CD4-positive, alpha-beta T cell treated with Interleukin-4 for 4 hours (primary cell): ENCODE measurements around the gene OR6K2.
"Not testable (repeated sequence)": the region's sequence is repeated elsewhere in the genome, so short reads cannot be mapped to it uniquely, and the experiment has no call there.

ENCODE experiments used
- DNase-seq: peaks from one replicate; pipeline ENCODE4 v3.0.0-alpha.2; 2020

Gene OR6K2

DNA sequence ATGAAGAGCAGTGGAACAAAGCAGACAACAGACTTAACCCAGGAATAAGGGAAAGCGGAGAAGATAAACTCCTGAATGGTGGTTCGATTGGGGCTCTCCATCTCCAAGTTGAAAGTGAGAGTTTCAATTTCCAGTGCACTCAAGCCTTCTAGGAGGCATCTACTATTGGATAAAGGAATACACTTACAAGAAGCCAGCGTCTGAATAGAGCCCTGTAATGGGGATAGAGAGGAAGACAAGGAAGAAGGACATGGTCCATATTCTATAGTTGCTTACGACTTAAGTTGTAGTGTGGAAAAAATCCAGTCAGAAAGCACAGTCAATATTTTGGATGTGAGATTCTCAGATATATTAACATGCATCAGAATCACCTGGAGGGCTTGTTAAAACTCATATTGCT, at the start of gene OR6K2:
Gene OR6K2, minus strand, starts transcription at position 101 of the 400 bp plus-strand sequence. Its CDS starts 0 bp downstream, at position 101.
- DNase-seq: no peak

DNA sequence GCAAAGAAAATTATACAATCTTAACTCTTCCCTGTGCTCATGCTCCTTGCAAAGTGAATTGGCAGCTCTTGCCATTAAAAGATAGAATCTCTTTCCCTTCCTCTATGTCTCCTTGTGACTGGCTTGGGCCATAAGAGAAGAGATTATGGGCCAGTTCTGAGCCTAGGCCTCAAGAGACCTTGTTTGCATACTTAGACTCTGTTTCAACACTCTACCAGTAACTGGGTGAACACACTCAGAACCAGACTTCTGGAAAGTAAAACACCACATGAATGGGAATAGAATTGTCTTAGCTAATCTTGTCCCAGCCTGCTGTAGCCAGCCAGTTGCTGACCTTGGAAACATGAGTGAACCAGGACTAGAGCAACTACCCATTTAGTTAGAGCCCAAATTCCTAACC, 35.4 kb upstream of the OR6K2 start:
- DNase-seq: no peak

GRCh38 chr1:158732524-158732923, 32.1 kb upstream of the OR6K2 start:
- no peak for DNase-seq

GRCh38 chr1:158731707-158732106, 31.3 kb upstream of the OR6K2 start:
- no peak for DNase-seq

DNA sequence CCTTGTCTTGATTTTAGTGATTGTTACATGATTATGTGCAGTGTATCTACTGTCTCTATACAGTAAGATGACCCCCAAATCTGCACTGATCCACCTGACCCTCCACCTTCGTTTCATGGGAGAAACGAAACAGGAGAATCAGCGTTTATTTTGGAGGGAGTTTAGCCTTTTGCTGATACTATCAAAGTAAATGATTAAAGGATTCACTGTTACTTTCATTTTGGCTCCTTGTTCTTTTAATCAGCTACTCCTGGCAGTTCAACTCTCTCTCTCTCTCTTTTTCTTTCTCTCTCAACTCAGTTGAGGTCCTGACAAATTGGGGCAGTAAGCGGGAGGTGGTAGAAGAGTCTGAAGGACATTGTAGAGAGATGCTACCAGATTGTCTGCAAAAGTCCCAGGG, 30.0 kb upstream of the OR6K2 start:
- no peak for DNase-seq

GRCh38 chr1:158728510-158729225, 28.2 kb upstream of the OR6K2 start:
- DNase-seq: no peak

GRCh38 chr1:158724442-158724841, 24.0 kb upstream of the OR6K2 start:
- no peak for DNase-seq

GRCh38 chr1:158720620-158721019, 20.2 kb upstream of the OR6K2 start, which contains the start of gene OR6K3:
Gene OR6K3, minus strand, starts transcription at chr1:158720720. Its CDS starts 2,605 bp downstream, at chr1:158718115.
- no peak for DNase-seq

- no peak for DNase-seq
These were observed 19.2 kb upstream of the OR6K2 start for GRCh38 chr1:158719664-158720063.

GRCh38 chr1:158717344-158717743, 16.9 kb upstream of the OR6K2 start:
- no peak for DNase-seq

DNA sequence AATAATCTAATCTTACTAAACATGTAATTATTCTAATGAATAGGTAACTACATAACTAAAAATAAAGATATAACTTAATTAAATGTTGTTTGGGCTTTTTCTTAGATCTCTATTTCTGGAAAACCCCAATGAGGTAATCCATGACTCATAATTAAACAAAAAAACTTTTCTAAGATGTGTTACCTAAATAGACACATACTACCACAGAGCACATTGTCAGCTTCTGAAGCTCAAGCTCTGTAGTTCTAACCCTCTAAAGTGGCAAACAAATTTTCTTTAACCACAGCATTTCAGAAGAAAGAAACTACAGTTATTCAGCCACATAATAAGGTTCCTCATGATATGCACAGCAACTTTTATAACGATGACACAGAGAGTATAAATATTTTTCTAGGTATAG, 15.9 kb upstream of the OR6K2 start:
- no peak for DNase-seq

GRCh38 chr1:158714754-158715153, 14.3 kb upstream of the OR6K2 start:
- DNase-seq: no peak

DNA sequence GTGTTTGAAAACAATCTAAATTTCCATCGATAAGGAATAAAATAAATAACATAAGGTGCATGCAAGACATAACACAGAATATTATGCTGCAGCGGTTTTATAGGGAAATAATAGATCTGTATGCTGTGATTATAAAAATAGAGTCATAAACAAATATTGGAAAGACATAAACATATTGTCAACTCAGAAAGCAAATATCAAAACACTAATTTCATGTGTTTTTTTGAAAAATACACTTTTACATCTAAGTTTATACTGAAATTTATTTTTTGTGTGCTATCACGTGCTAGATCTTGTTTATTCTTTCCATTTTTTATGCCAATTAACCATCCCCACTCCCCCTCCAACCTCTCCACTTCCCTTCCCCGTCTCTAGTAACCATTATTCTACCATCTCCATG, 10.6 kb upstream of the OR6K2 start:
- no peak for DNase-seq

DNA sequence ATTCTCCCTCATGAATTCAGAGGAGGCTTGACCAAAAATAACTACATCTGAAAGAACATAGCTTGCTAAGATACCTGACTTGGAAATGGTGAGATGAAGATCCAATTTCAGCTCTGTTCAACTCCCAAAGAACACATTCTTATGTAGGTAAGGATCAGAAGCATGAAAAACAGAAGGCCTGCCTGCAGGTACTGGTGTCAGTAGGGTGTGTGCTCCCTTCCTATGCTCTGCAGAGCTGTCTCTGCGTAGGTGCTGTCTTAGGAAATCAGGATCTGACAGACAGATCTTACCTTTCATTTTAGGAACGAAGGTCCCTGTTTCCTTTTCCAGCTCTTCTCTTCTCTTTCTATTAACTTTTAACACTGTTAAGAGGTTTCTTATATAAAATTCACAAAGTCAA, 5.6 kb upstream of the OR6K2 start:
- no peak for DNase-seq

DNA sequence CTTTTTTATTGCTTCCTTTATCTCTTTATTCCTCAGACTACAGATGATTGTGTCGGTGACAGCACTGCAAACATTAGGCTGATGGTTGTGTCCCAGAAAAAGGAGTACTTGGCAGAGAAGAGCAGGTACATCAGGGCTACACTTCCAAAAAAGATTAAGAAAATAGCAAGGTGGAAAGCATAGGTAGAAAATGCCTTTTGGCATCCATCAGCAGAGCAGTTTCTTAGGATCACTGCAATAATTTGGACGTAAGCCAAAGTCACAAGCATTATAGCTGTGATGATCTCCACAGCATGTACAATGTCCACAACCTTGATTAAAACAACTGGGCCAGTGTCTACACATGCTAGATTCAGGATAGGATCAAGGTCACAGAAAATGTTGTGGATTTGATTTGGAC, 5.9 kb downstream of the OR6K2 start:
- DNase-seq: no peak

- no peak for DNase-seq
These were observed 8.1 kb downstream of the OR6K2 start for GRCh38 chr1:158692356-158692755.

DNA sequence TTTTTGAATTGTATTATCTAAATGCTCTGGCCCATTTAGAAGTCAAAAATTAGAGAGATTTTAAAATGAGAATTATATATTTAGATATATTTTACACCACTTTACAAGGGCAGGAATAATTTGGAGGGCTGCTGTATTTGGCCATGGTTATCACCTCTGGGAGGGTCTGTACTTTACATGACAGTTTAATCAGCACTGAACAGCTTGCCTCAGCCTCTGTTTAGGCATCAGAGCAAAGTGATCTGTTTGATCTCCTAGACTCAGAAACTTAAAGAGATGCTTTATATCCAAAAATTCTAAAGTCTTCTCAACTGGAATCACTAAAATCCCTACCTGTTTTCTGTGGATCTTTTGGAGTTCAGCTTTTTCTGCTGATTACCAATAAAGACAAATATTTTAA, 8.5 kb downstream of the OR6K2 start:
- DNase-seq: no peak

GRCh38 chr1:158691149-158691548, 9.3 kb downstream of the OR6K2 start:
- DNase-seq: not testable (repeated sequence)

- no peak for DNase-seq
These were observed 10.6 kb downstream of the OR6K2 start for GRCh38 chr1:158689875-158690274.

- no peak for DNase-seq
These were observed 11.3 kb downstream of the OR6K2 start for GRCh38 chr1:158689110-158689509.

DNA sequence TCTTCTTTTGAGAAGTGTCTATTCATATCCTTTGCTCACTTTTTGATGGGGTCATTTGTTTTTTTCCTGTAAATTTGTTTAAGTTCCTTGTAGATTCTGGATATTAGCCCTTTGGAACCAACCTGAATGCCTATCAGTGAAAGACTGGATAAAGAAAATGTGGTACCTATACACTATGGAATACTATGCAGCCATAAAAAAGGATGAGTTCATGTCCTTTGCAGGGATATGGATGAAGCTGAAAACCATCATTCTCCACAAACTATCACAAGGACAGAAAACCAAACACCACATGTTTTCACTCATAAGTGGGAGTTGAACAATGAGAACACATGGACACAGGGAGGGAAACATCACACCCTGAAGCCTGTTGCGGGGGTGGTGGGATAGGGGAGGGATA, 12.1 kb downstream of the OR6K2 start:
- not testable (repeated sequence) for DNase-seq

GRCh38 chr1:158687037-158687436, 13.4 kb downstream of the OR6K2 start:
- DNase-seq: no peak

DNA sequence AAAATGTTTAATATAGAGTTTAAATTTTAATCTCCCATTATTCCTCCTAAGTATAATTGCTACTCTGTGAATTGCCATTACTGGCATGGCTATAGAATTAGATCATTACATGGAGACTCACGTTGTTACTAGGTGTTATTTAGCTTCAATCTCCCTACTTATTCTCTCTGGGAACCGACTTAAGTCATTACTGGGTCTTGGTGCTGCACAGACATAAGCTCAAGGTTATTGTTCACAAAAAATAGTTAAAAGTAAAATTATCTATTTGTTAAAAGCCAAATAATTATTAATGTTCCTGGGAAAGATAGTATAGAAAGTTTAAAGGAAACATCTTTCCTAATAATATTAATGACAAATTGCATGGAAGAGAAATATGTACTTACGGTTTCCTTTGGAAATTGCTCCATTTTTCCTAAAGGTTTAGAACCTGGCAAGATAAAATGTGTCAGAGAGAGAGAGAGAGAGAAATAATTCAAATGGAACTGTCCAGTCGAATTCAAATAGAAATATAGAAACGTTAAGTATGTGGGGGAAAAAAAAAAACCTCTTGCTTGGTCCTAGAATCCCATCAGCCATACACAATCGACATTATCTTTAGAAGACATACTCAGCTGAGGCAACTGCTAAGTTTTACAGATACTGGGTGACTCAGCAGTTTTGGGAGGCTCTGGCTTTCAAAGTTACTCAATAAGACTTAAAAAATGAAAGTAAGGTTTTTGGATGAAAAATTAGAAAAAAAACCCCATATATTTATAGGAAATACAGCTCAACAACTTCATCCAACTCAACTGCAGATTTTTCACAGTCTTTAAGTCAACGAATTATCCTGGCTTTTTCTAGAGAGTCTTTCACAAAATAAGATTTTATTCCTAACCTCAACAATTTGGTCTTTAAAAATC, 14.1 kb downstream of the OR6K2 start, which contains the start of gene SPTA1:
Gene SPTA1, minus strand, starts transcription at position 605 of the 899 bp plus-strand sequence. Its CDS starts 198 bp downstream, at position 407.
- DNase-seq: no peak

GRCh38 chr1:158685085-158685484, 15.4 kb downstream of the OR6K2 start:
- no peak for DNase-seq
